T follicular helper cell (primary cell): Measurements from ENCODE around the gene OR52L1.

Source experiments
- DNase-seq: peaks from one replicate; pipeline ENCODE4 v3.0.0-alpha.2; 2020; ENCODE audit warnings: low read depth

The OR52L1 gene

GRCh38 chr11:5940748-5941147 lies 46.0 kb downstream of the OR52L1 start:
- no peak for DNase-seq

- DNase-seq: no peak
These were observed 48.2 kb downstream of the OR52L1 start for GRCh38 chr11:5938603-5938965.

- DNase-seq: no peak
These were observed 48.8 kb downstream of the OR52L1 start for GRCh38 chr11:5937868-5938602.
